CD8-positive, alpha-beta memory T cell (primary cell): ENCODE results near the gene NECTIN1. TPM values are rescaled to one million over a fixed set of nuclear protein-coding genes. Genes with fewer than 3 reads are reported as not detected.
A peak's percentile ranks its signal among the peaks of the same experiment; 100 is the strongest.

Experiments
- CTCF ChIA-PET: fragments of 350-600 bp; sonication (Branson Sonifier 250); formaldehyde crosslinking; loops from one replicate; lab custom pipeline; 2021; ENCODE audit warnings: antibody characterized with exemption; lab: Charles Lee
- POLR2A ChIA-PET: fragments of 350-600 bp; sonication (Branson Sonifier 250); formaldehyde crosslinking; loops from one replicate; lab custom pipeline; 2021; ENCODE audit warnings: antibody characterized with exemption; lab: Charles Lee
- DNase-seq, 5 donors: peaks; one replicate each; pipeline versions ENCODE4 v3.0.0 to v3.0.0-alpha.2; 2020 to 2022; ENCODE audit warnings: mixed read lengths in 1 of 5
- H3K27ac ChIP-seq: one replicate; pipeline ENCODE4 v1.7.0; 2013; ENCODE audit warnings: low read depth, mild to moderate bottlenecking, low read length, moderate library complexity
- H3K27me3 ChIP-seq: 2 replicates; pipeline ENCODE4 v1.7.0; 2013; ENCODE audit warnings: low read length, mild to moderate bottlenecking; ENCODE audit not compliant: insufficient read depth, poor library complexity, severe bottlenecking
- H3K36me3 ChIP-seq: 2 replicates; pipeline ENCODE4 v1.7.0; 2013; ENCODE audit warnings: mild to moderate bottlenecking, low read length, moderate library complexity; ENCODE audit not compliant: insufficient read depth
- H3K4me1 ChIP-seq: 2 replicates; pipeline ENCODE4 v1.7.0; 2013; ENCODE audit warnings: mild to moderate bottlenecking, low read length, moderate library complexity; ENCODE audit not compliant: insufficient read depth
- H3K4me3 ChIP-seq: 2 replicates; pipeline ENCODE4 v1.7.0; 2013; ENCODE audit warnings: mild to moderate bottlenecking, low read length
- H3K9me3 ChIP-seq: 2 replicates; pipeline ENCODE4 v1.7.0; 2013; ENCODE audit warnings: mild to moderate bottlenecking, low read length
- H3K27ac Mint-ChIP-seq, 8 donors: one replicate each; pipeline ENCODE4 v1.8.0; 2020 to 2021; ENCODE audit warnings: mixed read lengths in 8 of 8, mild to moderate bottlenecking in 6 of 8, inconsistent platforms in 3 of 8, moderate library complexity in 3 of 8
- H3K27me3 Mint-ChIP-seq, 2 donors: one replicate each; pipeline ENCODE4 v1.8.0; 2020 to 2021; ENCODE audit warnings: mixed read lengths in 2 of 2, mild to moderate bottlenecking in 1 of 2, moderate library complexity in 1 of 2
- H3K36me3 Mint-ChIP-seq, 3 donors: one replicate each; pipeline ENCODE4 v1.8.0; 2020 to 2021; ENCODE audit warnings: mixed read lengths in 3 of 3, inconsistent platforms in 1 of 3, mild to moderate bottlenecking in 1 of 3
- H3K4me1 Mint-ChIP-seq, 3 donors: one replicate each; pipeline ENCODE4 v1.8.0; 2020 to 2021; ENCODE audit warnings: mixed read lengths in 3 of 3, inconsistent platforms in 1 of 3, mild to moderate bottlenecking in 1 of 3
- H3K4me3 Mint-ChIP-seq, 7 donors: one replicate each; pipeline ENCODE4 v1.8.0; 2020 to 2021; ENCODE audit warnings: mixed read lengths in 7 of 7, mild to moderate bottlenecking in 6 of 7, moderate library complexity in 4 of 7, inconsistent platforms in 2 of 7
- H3K9me3 Mint-ChIP-seq, 5 donors: one replicate each; pipeline ENCODE4 v1.8.0; 2020 to 2022; ENCODE audit warnings: mixed read lengths in 5 of 5, mild to moderate bottlenecking in 3 of 5, moderate library complexity in 2 of 5, inconsistent platforms in 1 of 5
- polyA plus RNA-seq: library from polyadenylated mRNA; unstranded; fragments of 300-500 nt; fragmentation: Illumina TruSeq; gene quantifications from one replicate; pipeline ENCODE4 v1.2.3, GENCODE V29; 2021
- total RNA-seq, 2 experiments: library from RNA; stranded (reverse); gene quantifications; one replicate each; pipeline ENCODE4 v1.2.3, GENCODE V29; 2021

Gene NECTIN1
- total and polyA plus RNA-seq, 3 experiments from 2014 or later = 0.35 to 3.8 (median 3.0) TPM

DNA sequence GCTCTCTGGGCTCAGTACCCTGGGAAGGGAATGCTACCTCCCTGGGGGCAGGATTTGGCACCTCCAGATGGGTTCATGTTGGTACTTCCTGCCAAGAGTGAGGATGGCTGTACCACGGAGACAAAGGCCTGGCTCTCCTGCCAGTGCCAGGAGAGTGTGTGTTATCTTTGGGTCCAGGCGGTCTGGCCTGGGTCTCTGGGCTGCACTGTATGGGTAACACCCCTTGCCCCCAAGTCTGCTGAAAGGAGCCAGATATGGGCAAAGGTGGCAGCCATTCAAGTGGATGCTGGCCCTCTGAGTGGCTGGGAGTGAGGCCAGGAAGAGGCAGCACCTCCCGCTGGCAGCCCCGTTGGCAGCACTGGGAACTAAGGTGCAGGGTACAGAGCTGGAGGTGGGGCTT lies 91.5 kb downstream of the NECTIN1 start:
- H3K27ac ChIP-seq = no peak overlapping the region
- no peaks in the 10 kb centered on the region for H3K9me3 ChIP-seq
- no peaks in the 10 kb centered on the region for H3K4me1 ChIP-seq
- no peaks in the 10 kb centered on the region for H3K36me3 ChIP-seq
- Mint-ChIP-seq H3K9me3 (peaks cover 0 to 2% (median 0%) of the 10 kb centered on the region in 5 donors), H3K27me3 (peaks cover 11 to 15% of the 10 kb centered on the region in 2 donors), H3K4me3 (peak overlapping the region in 1 of 7 donors; percentile 66), H3K27ac (no peak overlapping the region), H3K4me1 (no peaks in the 10 kb centered on the region), H3K36me3 (no peaks in the 10 kb centered on the region)
- no peak for DNase-seq
- ChIA-PET CTCF (no interaction called here), POLR2A (no interaction called here)
- no peaks in the 10 kb centered on the region for H3K27me3 ChIP-seq
- H3K4me3 ChIP-seq = no peak overlapping the region

DNA sequence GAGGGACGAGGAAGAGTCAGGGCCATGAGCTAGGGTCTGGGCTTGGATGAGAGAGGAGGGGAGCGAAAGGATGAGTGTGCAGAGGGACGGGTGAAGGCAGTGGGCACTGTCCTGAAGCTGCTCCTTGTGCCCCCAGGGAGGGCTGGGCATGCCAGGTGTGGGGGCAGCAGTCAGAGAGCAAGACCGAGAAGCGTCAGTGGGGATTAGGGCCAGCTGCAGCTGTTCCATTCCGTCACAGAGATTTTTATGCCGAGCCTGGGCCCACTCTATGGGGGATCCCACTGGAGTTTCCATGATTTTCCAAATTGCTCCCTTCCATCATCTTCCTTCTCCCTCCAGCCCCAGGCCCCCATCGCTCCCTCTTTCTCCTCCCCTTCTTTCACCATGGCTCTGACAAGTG lies 93.2 kb downstream of the NECTIN1 start:
- Histone ChIP-seq H3K4me1 (no peaks in the 10 kb centered on the region), H3K9me3 (no peaks in the 10 kb centered on the region), H3K27me3 (no peaks in the 10 kb centered on the region), H3K27ac (no peak overlapping the region), H3K36me3 (no peaks in the 10 kb centered on the region), H3K4me3 (no peak overlapping the region)
- DNase-seq = no peak
- Mint-ChIP-seq H3K4me1 (no peaks in the 10 kb centered on the region), H3K36me3 (no peaks in the 10 kb centered on the region), H3K27ac (no peak overlapping the region), H3K27me3 (peaks cover 8 to 11% of the 10 kb centered on the region in 2 donors), H3K4me3 (peak overlapping the region in 1 of 7 donors; percentile 51), H3K9me3 (peaks cover 0 to 2% (median 0%) of the 10 kb centered on the region in 5 donors)
- POLR2A ChIA-PET = no interaction called here
- CTCF ChIA-PET = no interaction called here

DNA sequence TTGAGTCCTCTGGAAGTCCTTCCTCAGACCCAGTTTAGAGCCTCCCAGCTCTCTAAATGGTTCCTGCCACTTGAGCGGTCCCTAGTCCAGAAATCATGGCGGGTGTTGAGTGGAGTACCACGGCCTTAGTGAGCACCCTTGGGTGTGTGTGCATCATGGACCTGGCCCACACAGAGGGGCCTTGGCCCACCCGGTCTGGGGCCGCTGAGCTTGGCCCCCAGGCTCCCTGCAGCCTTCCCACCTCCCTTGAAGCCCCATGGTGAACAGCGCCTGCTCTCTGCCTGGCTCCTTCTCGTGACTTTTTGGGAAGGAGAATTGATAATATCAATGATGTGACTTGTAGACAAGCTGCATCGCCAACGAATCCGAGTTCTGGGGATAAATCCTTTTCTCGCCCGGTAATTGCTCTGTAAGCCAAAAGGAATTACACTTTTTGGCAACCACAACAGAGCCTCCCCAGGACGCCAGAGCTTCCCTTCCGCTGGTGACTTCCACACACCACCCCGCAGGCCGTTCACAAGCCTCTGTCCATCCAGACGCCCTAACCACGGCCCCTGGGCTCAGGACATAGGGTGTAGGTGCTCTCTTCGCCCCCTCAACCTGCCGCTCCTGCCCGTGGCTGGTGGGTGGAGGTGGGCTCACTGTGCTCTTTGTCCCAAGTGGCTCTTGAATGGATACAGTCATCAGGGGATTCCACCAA lies 93.8 kb downstream of the NECTIN1 start:
- Mint-ChIP-seq H3K4me3 (peak overlapping the region in 1 of 7 donors; percentile 51), H3K36me3 (no peaks in the 10 kb centered on the region), H3K27me3 (peaks cover 6 to 10% of the 10 kb centered on the region in 2 donors), H3K4me1 (no peaks in the 10 kb centered on the region), H3K27ac (no peak overlapping the region), H3K9me3 (peaks cover 0 to 2% (median 0%) of the 10 kb centered on the region in 5 donors)
- Histone ChIP-seq H3K27me3 (no peaks in the 10 kb centered on the region), H3K4me3 (no peak overlapping the region), H3K36me3 (no peaks in the 10 kb centered on the region), H3K4me1 (no peaks in the 10 kb centered on the region), H3K9me3 (no peaks in the 10 kb centered on the region), H3K27ac (no peak overlapping the region)
- ChIA-PET POLR2A (no interaction called here), CTCF (no interaction called here)
- no peak for DNase-seq

DNA sequence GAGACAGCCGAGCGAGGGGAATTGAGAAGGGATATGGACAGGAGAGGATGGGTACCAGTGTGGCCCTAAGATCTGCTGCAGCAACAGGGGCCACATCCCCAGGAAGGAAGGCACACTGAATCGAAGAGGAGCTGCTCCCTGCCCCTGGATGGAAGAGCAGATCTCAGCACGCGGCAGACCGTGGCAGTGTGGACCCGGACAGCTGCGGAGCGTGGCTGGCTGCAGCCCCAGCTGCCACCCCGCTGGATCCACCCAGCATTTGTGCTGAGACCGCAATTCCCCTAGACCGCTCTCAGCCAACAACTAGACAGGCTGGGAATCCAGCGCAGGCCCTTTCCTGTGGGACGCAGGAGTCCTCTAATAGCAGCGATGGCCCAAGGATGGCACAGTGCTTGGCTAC lies 94.7 kb downstream of the NECTIN1 start:
- CTCF ChIA-PET = no interaction called here

DNA sequence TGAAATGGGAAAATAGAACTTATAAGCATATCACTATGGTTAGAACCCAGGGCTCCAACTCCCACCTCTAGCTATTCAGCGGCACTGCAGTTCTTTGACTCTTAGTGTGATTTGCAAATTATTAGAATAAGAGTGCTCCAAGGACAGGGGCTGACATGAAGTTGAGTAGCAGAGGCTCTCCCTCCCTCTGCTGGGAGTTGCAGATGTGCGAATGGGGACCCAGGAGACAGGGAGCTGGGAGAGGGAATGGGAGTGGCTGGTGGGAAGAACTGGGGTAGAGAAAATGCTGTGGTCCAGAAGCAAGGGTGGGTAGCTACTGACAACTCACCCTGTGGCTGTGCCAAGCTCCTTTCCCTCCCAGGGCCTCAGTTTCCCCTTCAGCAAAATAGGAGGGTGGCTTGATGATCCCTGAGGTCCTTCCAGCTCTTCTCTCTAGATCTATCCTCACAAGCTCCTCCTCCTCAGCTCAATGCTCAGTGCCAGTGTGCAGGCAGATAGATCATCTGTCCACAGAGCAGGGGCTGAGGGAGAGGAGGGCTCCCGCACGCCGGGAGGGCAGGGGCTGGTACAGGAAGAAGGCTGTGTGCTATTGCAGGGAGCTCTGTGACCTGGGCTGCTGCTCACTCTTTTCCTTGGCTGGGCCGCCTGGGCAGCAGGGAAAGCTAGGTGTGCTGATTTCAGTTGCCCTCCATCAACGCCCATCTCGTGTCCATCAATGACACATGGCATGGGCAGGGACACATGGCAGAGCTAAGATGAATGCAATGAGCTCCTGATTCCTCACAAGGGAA lies 99.0 kb downstream of the NECTIN1 start:
- no peaks in the 10 kb centered on the region for H3K9me3 ChIP-seq
- POLR2A ChIA-PET = no interaction called here
- Mint-ChIP-seq H3K9me3 (no peaks in the 10 kb centered on the region), H3K4me1 (no peaks in the 10 kb centered on the region), H3K27me3 (peaks cover 8 to 22% of the 10 kb centered on the region in 2 donors), H3K4me3 (no peak overlapping the region), H3K36me3 (no peaks in the 10 kb centered on the region), H3K27ac (no peak overlapping the region)
- CTCF ChIA-PET = interaction anchor here (1.4 to 1.8 kb wide), 2 partner anchors 11 to 99 kb away, joined by 5 to 8 read pairs; partner anchors contain the start of gene NECTIN1
- H3K27me3 ChIP-seq = no peaks in the 10 kb centered on the region
- no peaks in the 10 kb centered on the region for H3K36me3 ChIP-seq
- H3K4me3 ChIP-seq = no peak overlapping the region
- H3K27ac ChIP-seq = no peak overlapping the region
- no peaks in the 10 kb centered on the region for H3K4me1 ChIP-seq
- DNase-seq = no peak

More for the DNA sequence above, 94.7 kb downstream of the NECTIN1 start:
- no peak overlapping the region for H3K27ac Mint-ChIP-seq
- Histone ChIP-seq H3K9me3 (no peaks in the 10 kb centered on the region), H3K4me1 (no peaks in the 10 kb centered on the region), H3K36me3 (no peaks in the 10 kb centered on the region), H3K27ac (no peak overlapping the region), H3K27me3 (no peaks in the 10 kb centered on the region), H3K4me3 (no peak overlapping the region)
- peaks cover 8% of the 10 kb centered on the region in 2 donors for H3K27me3 Mint-ChIP-seq
- no peaks in the 10 kb centered on the region for H3K4me1 Mint-ChIP-seq
- H3K9me3 Mint-ChIP-seq = peaks cover 0 to under 1% (median 0%) of the 10 kb centered on the region in 5 donors
- no peak for DNase-seq
- POLR2A ChIA-PET = no interaction called here
- no peak overlapping the region for H3K4me3 Mint-ChIP-seq
- H3K36me3 Mint-ChIP-seq = no peaks in the 10 kb centered on the region

DNA sequence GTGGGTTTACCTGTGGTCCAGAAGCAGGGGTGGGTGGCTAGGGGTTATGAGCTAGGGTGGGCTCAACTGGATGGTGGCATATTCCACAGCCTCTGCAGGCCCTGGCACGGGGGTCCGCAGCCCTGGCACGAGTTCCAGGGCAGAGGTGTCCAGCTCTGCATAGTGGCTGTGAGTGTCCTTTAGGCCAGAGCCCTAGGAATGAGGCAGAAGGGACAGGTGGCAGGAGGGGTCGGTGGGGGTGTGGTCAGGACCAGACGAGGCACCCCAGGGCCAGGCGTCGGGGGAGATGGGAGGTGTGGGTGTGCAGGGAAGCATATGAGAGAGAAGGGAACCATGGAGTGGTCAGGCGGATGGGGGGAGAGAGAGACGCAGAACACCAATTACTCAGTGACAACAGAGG lies 99.9 kb downstream of the NECTIN1 start:
- Mint-ChIP-seq H3K4me1 (no peaks in the 10 kb centered on the region), H3K27me3 (peaks cover 10 to 25% of the 10 kb centered on the region in 2 donors), H3K4me3 (no peak overlapping the region), H3K27ac (peak overlapping the region in 1 of 8 donors; percentile 14), H3K9me3 (no peaks in the 10 kb centered on the region), H3K36me3 (no peaks in the 10 kb centered on the region)
- no peaks in the 10 kb centered on the region for H3K4me1 ChIP-seq
- H3K4me3 ChIP-seq = no peak overlapping the region
- POLR2A ChIA-PET = no interaction called here
- DNase-seq = no peak
- H3K27ac ChIP-seq = no peak overlapping the region
- no peaks in the 10 kb centered on the region for H3K36me3 ChIP-seq
- no peaks in the 10 kb centered on the region for H3K27me3 ChIP-seq
- H3K9me3 ChIP-seq = no peaks in the 10 kb centered on the region
- CTCF ChIA-PET = interaction anchor here (1.4 to 1.8 kb wide), 2 partner anchors 12 to 100 kb away, joined by 5 to 8 read pairs; partner anchors contain the start of gene NECTIN1

DNA sequence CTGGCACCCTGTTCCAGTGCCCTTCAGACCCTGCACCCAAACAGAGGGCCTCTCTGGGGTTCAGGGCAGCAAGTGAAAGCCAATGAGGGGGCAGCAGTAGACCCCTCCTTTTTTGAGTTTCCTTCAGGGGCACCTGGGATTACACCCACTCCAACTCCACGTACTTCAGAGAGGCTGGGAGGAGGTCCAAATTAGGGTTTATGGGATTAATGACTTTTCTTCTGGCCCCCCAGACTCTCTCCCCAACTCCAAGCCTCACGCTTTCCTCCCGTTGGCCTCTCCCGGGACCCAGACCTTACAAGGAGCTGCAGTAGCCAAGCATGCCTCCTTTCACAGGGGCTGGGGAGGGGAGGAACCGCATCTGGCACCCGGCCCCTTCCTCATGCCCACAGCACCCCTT lies 101.7 kb downstream of the NECTIN1 start:
- Mint-ChIP-seq H3K4me1 (no peaks in the 10 kb centered on the region), H3K4me3 (no peak overlapping the region), H3K9me3 (no peaks in the 10 kb centered on the region), H3K27ac (no peak overlapping the region), H3K27me3 (peaks cover 10 to 36% of the 10 kb centered on the region in 2 donors), H3K36me3 (no peaks in the 10 kb centered on the region)
- H3K27me3 ChIP-seq = no peaks in the 10 kb centered on the region
- no peaks in the 10 kb centered on the region for H3K9me3 ChIP-seq
- ChIA-PET CTCF (no interaction called here), POLR2A (no interaction called here)
- H3K36me3 ChIP-seq = no peaks in the 10 kb centered on the region
- no peak for DNase-seq
- H3K27ac ChIP-seq = no peak overlapping the region
- no peaks in the 10 kb centered on the region for H3K4me1 ChIP-seq
- H3K4me3 ChIP-seq = no peak overlapping the region

DNA sequence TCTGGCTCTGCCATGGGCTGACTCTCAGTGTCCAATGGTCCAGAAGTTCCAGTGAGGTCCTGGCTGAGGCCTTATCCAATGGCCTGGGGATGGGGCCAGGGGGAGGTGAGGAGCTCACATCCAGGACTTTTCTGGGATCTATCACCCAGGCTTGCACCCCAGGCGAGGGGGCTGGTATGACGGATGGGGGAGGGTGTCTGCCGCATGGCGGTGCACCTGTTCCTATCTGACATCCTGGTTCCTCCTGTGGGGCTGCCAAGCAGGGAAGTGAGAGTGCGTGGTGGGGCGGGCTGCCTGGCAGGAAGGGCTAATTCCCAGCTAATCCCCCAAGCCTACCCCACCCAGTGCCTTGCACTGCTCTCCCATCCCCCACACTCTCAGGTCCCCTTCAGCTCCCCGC lies 102.1 kb downstream of the NECTIN1 start:
- Mint-ChIP-seq H3K9me3 (no peaks in the 10 kb centered on the region), H3K36me3 (no peaks in the 10 kb centered on the region)
- H3K27ac ChIP-seq = no peak overlapping the region

More for the DNA sequence above, 102.1 kb downstream of the NECTIN1 start:
- no peak for DNase-seq
- no peak overlapping the region for H3K4me3 Mint-ChIP-seq
- peaks cover 10 to 38% of the 10 kb centered on the region in 2 donors for H3K27me3 Mint-ChIP-seq
- CTCF ChIA-PET = interaction anchor here (0.8 kb wide), 1 partner anchor 15 kb away, joined by 4 read pairs; no protein-coding TSS in a partner anchor
- Histone ChIP-seq H3K9me3 (no peaks in the 10 kb centered on the region), H3K4me3 (no peak overlapping the region), H3K27me3 (no peaks in the 10 kb centered on the region), H3K36me3 (no peaks in the 10 kb centered on the region), H3K4me1 (no peaks in the 10 kb centered on the region)
- no peaks in the 10 kb centered on the region for H3K4me1 Mint-ChIP-seq
- no peak overlapping the region for H3K27ac Mint-ChIP-seq
- POLR2A ChIA-PET = no interaction called here
